Stimulated activated CD8-positive, alpha-beta memory T cell treated with anti-CD3 and anti-CD28 coated beads, Interleukin-15, amount 100 ng/mL, for 1 hour (primary cell): ENCODE data around the gene PIGA.
"Not testable (repeated sequence)": the region's sequence is repeated elsewhere in the genome, so short reads cannot be mapped to it uniquely, and the experiment has no call there.

ENCODE experiments used
- DNase-seq: peaks from one replicate; pipeline ENCODE4 v3.0.0-alpha.2; 2020; ENCODE audit warnings: low read depth

PIGA gene

DNA sequence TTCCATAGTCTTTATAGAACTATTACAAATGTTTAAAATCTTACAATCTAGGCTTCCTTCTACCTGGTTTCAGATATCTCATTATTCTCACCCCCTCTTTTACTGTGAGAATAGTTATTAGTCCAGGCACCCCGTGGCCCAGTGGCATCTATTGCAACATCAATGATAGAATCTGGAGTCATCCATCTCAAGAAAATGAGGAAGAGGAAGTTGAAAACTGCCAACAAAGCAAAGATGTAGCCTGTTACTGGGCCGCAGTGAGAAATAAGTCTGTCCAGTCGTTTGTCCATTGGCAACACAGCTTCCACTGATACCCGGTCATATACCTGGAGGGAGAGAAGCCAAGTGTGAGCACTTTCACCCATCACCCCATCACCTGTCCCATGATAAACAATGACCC, 13.9 kb downstream of the PIGA start:
- DNase-seq = no peak

DNA sequence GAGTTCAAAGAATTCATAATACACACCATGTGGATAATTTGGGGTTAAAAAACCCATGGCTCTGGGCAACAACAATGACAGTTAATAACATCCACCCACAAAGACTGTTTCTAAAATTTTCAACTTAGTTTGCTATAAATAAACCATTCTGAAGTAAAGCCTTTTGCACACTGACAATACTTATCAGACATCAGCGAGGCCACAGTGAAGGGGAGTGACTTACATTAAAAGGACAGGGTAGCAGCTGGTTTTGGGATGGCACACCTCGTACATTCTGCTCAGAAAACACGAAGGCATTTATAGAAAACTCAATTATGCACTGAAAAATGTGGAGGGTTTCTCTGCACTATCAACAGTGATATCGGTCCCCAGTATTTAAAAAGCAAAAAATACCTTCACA, 15.0 kb downstream of the PIGA start:
- no peak for DNase-seq

DNA sequence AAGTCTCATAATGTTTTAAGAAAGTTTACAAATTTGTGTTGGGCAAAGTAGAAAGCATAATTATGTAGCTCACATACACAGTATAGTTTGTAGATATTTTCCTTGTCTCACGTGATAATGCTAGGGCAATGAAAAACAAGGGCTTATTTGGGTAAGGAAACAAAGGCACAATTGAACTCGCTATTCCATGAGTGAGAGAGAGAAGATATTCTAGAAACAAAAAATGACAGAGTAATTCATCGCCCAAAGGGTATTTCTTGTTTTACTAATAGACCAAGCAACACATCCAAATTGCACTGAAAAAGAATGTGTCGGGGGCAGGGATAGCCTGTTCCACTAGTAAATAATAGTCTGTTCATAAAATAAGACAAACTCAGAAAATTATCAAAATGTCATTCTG, 16.2 kb downstream of the PIGA start:
- DNase-seq = no peak

DNA sequence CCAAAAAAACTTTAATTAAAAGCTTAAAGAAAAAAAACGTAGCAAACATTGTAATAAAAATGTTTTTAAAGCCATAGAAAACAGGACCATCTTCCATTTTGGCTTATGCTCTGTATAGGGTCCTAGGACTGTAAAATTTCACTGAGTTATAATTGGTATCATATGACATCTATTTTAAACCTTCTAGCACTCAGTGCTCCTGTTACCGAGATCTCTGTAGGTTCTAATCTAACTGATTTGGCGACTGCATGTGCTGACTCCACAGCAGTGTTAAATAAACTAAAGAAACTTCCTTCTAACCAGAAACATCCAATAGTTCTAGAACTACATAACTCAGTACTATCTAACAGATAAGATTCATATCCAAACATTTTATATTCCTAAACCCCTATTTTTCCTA, 19.8 kb downstream of the PIGA start, which contains the start of gene ASB11:
TSS of gene ASB11 (minus strand) at position 132 of the 400 bp plus-strand sequence. CDS start at position 97, 35 bp downstream.
- no peak for DNase-seq

DNA sequence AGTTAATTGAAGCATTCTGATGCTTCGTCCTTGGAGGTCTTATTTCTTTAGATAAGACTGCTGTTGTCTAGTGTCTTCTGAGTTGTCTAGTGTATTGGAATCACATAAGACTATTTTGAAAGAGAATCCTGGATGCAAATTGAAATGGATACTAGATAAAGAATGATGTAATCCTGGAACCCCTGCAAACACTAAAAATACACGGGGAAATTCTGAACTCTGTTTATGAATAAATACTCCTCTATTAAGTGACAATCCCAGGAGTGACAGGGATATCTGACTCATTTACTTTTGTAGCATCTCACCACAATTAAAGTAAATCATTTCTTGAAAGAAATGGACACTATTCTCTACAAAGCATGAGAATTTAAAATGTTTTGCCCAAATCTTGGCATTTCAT, 20.9 kb downstream of the PIGA start:
- DNase-seq = no peak

DNA sequence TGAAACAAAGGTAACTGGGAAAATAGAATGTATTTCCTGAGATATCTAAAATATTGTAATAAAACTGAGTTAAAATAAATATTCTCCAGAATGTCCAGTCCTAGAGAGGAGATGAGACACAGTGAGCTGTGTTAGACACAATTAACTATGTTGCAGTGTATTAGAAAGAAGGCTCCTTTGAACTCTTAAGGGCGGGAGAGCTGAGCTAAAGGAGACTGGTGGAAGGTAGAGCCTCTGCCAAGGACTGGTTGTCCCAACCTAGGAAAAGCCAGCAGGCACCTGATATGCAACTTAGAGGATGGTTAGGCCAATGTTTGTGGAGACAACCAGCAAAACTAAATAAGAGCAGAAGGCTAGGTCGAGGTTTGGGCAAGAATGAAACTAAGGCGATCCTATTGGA, 24.2 kb downstream of the PIGA start:
- no peak for DNase-seq

DNA sequence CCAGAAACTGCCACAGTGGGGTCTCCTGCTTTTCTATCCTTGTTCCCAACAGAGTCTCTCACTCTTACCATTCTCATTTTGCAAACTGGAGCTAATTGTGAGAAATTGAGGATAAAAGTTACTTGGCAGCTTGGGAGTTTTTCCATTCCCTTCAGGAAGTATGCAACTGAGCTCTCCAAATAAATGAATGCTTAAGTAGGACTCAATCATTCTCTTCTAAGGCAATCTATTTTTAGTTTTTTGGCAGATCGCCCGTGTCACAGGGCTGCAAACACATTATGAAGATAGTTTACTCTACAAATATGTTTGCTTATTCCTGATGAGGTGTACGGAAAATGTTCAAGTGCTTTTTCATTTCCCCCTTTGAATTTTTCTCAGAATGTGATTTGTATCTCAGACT, 25.2 kb downstream of the PIGA start:
- DNase-seq = no peak

DNA sequence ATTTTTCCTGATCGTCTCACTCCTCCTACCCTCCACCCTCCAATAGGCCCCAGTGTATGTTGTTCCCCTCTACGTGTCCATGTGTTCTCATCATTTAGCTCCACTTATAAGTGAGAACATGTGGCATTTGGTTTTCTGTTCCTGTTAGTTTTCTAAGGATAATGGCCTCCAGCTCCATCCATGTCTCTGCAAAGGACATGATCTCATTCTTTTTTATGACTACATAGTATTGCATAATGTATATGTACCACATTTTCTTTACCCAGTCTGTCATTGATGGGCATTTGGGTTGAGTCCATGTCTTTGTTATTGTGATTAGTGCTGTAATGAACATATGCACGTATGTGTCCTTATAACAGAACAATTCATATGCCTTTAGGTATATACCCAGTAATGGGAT, 29.4 kb downstream of the PIGA start:
- not testable (repeated sequence) for DNase-seq

DNA sequence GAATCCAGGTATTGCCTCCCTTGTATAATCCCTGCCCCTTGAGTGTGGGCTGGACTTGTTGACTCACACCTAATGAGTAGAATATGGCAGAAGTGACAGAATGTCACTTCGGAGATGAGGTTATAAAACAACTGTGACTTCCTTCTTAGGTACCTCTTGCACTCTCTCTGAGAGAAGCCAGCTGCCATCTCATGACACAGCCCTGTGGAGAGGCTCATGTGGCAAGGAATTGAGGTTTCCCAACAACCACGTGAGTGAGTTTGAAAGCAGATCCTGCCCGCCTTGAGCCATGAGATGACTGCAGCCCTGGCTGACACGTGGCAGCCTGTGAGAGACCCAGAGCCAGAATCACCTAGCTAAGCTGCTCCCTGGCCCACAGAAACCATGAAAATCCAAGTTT, 33.4 kb downstream of the PIGA start:
- no peak for DNase-seq

DNA sequence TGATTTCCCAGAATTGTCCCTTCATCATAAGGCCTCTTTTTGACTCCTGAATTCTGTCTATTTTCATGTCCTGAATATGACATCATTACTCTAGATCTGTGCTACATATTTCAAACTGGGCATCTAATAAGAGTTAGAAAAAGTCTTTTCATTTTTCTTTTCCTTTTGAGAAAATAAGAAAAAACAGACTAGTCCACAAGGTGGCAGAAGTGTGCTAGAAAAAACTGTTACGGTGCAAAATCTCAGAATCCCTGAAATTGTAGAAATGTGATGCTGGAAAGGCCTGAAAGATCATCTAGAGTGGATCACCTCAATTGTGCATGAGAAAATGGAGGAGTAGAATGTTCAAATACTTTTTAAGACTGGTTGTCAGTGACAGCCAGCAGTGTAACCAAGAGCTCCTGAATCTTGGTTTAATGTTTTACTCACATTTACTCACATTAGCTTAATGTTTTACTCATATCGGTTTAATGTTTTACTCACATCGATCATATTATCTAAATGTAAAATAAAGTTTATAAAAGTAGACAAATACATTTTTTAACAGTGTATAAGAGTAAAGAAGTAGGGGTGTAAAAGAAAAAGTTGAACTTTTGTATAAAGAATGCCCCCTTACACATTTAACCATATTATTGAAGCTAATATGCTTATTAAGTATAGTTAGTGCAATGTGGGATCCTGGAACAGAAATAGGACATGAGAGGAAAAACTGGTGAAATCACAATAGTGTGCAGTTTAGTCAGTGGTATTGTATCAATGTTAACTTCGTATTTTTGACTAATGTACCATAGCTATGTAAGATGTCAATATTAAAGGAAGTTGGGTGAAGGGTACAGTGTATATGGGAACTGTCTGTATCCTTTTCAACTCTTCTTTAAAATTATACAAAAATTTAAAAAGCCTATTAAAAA, 35.1 kb downstream of the PIGA start:
- DNase-seq = no peak

DNA sequence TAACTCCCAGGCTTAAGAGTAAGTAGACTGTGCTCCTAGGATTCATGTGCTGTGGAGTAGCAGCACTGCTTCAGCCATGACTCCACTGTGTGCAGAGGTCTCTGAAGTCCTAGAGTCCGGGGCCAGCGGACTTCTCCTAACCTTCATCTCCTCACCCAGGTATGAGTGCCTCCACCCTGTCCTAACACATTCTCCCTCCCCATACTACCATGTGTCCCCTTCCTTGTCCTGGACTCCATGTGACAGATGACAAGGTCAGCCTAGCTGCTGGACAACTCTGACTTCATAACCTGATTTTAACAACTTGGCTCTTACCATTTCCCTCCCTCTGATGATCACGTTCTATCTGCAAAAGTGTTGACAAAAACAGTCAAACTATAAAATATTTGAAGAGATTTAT, 36.5 kb downstream of the PIGA start:
- no peak for DNase-seq

DNA sequence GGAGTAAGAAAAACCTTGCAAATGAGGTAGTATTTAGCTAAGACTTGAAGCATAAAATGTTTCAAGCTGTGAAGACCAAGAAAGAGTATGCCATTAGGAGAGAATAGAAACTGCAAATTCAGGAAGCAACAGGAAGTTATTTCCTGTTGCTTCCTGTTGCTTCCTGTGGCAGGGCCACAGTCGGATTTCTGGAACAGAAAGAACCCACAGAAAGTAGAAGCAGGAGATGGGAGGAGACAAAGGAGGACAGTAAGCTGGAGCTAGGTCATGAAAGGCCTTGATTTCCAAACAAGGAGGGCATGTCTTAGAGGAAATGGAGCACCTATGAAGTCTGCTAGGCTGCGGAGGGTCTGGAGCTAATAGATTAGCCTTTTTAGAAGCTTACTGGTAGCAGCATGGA, 37.1 kb downstream of the PIGA start:
- no peak for DNase-seq

DNA sequence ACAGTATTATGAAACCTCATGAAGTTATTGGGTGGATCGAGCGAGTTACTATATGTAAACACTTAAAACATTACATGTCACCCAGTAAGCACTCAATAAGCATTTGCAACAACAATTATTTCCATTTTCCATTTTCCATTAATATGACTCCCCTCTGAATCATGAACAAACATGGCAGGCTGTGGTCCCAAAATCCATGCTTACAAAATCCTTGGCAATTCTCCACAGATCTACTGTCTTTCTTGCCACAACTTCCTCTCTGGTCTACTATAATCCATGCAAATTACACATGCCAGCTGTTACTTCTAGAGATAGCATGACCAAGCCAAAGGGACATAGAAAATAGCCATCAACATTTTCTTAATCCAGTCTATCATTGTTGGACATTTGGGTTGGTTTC, 41.9 kb downstream of the PIGA start:
- no peak for DNase-seq

DNA sequence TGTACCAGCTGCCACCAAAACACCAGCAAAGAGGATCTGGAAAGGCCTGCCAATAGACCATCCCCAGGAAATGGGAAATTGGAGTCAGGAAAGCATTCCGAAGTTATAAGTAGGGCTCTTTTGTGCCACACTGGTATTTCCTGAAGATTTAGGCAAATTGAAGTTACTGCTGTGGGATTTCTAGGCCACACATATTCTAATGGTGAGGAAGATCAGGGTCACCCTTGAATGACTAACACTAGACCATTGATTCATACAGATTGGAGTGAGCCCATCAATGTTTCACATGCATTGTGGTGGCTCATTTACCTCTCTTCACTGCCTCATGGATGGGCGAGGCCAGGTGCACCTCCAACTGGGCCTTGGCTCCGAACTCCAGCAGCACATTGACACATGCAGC, 42.5 kb downstream of the PIGA start:
- no peak for DNase-seq

DNA sequence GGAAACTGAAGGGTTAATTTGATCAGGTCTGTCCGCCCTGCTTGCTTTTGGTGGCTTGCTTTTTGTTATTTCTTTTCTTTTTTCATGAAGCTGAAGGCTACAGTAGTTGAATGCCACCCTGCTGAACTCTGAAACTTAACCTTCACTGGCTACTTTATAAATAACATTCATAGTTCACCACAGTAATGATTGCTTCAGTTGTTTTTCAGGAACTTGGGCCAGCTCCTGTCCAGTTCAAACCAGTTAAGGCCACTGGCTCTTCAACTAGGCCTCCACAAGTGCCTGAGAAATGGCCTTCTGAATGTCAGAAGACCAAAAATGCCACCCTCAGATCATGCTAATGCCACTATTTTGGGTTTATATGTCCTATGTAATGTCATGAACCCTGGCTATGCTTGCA, 57.7 kb downstream of the PIGA start:
- DNase-seq = no peak

DNA sequence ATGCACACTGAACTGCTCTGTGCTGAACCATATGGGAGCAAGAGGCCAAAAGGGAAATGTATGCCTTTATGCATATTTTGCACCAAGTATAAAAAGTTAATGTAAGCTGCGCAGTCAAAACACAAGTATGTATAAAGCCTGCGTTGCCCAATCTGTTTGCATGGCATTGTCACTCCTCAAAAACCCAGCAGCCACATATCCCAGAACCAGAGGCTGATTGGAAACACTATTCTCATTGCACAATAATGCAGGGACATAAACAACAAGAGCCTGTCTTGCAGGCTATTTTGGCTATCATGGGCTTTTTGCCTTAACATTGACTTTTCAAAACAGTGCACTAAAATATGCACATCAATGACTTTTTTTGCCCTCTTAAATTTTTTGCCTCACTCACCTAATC, 60.4 kb downstream of the PIGA start:
- no peak for DNase-seq

DNA sequence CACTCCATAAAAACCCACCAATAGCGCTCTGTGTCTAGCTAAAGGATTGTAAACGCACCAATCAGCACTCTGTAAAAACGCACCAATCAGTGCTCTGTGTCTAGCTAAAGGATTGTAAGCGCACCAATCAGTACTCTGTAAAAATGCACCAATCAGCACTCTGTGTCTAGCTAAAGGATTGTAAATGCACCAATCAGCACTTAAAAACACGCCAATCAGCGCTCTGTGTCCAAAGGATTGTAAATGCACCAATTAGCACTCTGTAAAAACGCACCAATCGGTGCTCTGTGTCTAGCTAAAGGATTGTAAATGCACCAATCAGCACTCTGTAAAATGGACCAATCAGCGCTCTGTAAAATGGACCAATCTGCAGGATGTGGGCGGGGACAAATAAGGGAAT, 62.0 kb downstream of the PIGA start:
- DNase-seq = not testable (repeated sequence)

DNA sequence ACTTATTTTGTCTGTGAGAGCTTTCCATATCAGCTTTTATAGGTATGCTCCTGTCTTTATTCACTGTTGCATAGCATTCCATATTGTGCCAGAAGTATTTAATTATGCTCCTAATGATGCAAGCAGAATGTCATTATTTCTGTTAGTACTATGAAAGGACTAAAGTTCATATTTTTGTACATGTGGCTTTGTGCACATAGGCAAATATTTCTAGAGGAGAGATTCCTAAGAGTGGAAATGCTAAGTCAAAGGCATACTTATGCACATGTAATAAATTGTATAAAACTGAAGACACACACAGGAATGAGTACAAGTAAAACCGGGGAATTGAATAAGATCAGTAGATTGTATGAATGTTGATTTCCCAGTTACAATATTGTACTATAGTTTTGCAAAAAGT, 63.6 kb downstream of the PIGA start:
- DNase-seq = no peak

DNA sequence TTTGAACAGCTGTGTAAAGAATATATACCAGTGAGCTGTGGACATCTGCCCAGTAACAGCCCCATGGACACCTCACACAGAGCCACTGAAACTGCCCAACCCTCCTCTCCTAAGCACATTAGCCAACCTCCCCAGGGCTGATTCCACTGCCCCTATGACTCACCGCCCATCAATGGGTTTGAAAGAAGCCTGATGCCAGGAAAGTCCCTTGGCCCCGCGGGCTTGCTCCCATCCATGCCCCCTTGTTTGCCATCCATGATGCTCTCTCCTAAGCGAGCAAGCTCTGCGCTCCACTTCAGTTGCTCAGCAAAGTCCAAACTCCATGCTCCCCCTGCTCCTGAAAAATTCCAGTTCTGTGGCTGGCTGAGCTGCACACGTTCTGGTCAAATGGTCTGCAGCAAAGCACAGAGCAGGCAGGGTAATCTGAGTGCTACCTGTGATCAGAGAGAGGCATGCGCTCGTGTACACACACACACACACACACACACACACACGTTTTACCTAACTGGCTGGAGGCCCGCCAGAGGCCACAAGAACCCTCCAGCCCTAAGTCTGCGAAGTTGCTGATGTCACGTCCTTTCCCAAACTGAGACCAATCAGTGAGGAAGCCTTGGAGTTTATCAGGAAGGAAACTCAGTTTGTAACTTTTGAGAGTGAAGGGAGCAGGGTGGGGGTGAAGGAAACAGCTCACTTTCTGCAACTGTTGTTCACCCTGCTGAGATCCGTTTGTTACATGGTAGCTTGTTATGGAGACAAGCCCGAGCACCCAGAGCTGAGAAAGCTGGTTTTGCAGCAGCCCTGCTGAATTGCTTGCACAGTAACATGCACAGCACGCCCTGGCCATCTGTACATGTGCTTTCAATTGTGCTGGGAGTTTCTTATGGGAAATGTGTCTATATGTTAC, 65.5 kb downstream of the PIGA start, which contains the start of gene ASB9:
TSS of gene ASB9 (minus strand) at position 466 of the 904 bp plus-strand sequence. CDS start at position 257, 209 bp downstream.
- DNase-seq = no peak
